H1 (cell line): Measurements from ENCODE around the gene SMIM32. TPM values are rescaled to one million over a fixed set of nuclear protein-coding genes. Genes with fewer than 3 reads are reported as not detected.

ENCODE experiments used
- CTCF ChIA-PET: fragments of 300-600 bp; sonication (Branson Sonifier 250); formaldehyde crosslinking; loops from one replicate; lab custom pipeline; 2021; ENCODE audit not compliant: partially characterized antibody; lab: Charles Lee
- POLR2A ChIA-PET: fragments of 300-600 bp; sonication (Branson Sonifier 250); formaldehyde crosslinking; loops from one replicate; lab custom pipeline; 2021; ENCODE audit warnings: inconsistent platforms; ENCODE audit not compliant: partially characterized antibody; lab: Charles Lee
- DNase-seq, 2 experiments: peaks; one replicate each; pipeline versions ENCODE4 v3.0.0 to v3.0.0-alpha.2; 2010 to 2022; ENCODE audit warnings: low spot score in 2 of 2, low read depth in 1 of 2, mixed read lengths in 1 of 2
- FAIRE-seq: peaks from 2 replicates; lab custom pipeline; 2011; peaks lifted over from hg19 to GRCh38; lab: Jason Lieb, UNC
- H2AFZ ChIP-seq: 2 replicates; pipeline ENCODE4 v1.8.1; 2012; ENCODE audit warnings: low read length, inconsistent platforms
- H2AK5ac ChIP-seq: 2 replicates; pipeline ENCODE4 v1.6.1; 2013; ENCODE audit warnings: low read depth, low read length
- H2BK120ac ChIP-seq: replicated peaks from 2 replicates; pipeline ENCODE3; 2013; ENCODE audit warnings: low read depth, low read length, inconsistent platforms
- H2BK12ac ChIP-seq: 2 replicates; pipeline ENCODE4 v1.6.1; 2013; ENCODE audit warnings: low read depth, low read length
- H2BK15ac ChIP-seq: 2 replicates; pipeline ENCODE4 v1.6.1; 2013; ENCODE audit warnings: low read length
- H2BK20ac ChIP-seq: 2 replicates; pipeline ENCODE4 v1.6.1; 2013; ENCODE audit warnings: low read length
- H2BK5ac ChIP-seq: 2 replicates; pipeline ENCODE4 v1.6.1; 2013; ENCODE audit warnings: low read depth, low read length
- H3K14ac ChIP-seq: 2 replicates; pipeline ENCODE4 v1.6.1; 2013; ENCODE audit warnings: inconsistent platforms; ENCODE audit not compliant: insufficient read length
- H3K18ac ChIP-seq: 2 replicates; pipeline ENCODE4 v1.6.1; 2013; ENCODE audit warnings: low read length; ENCODE audit errors: extremely low read depth
- H3K23ac ChIP-seq: 2 replicates; pipeline ENCODE4 v1.6.1; 2013; ENCODE audit warnings: inconsistent platforms; ENCODE audit not compliant: insufficient read length
- H3K23me2 ChIP-seq: 2 replicates; pipeline ENCODE4 v1.6.1; 2013; ENCODE audit warnings: low read depth, low read length
- H3K27ac ChIP-seq: 2 replicates; pipeline ENCODE4 v1.6.1; 2011; ENCODE audit warnings: low read depth, low read length, inconsistent platforms
- H3K27me3 ChIP-seq, 4 experiments: replicated peaks in 1 of 4; 1 replicate in 1 of 4; 2 replicates in 3 of 4; pipeline versions ENCODE4 v1.6.1 to v1.8.1; 2011 to 2013; ENCODE audit warnings: low read length in 3 of 4, mild to moderate bottlenecking in 3 of 4, inconsistent platforms in 2 of 4, mixed read lengths in 2 of 4, moderate library complexity in 1 of 4; ENCODE audit not compliant: control insufficient read depth in 3 of 4, insufficient read depth in 3 of 4; ENCODE audit errors: extremely low read depth in 1 of 4
- H3K36me3 ChIP-seq, 4 experiments: 2 replicates each; pipeline versions ENCODE4 v1.6.1 to v1.8.1; 2011 to 2013; ENCODE audit warnings: mild to moderate bottlenecking in 4 of 4, low read length in 3 of 4, moderate library complexity in 2 of 4, control low read depth in 1 of 4, inconsistent platforms in 1 of 4; ENCODE audit not compliant: insufficient read depth in 4 of 4, control insufficient read depth in 2 of 4
- H3K4ac ChIP-seq: replicated peaks from 2 replicates; pipeline ENCODE3; 2013; ENCODE audit warnings: low read length, low read depth, mixed read lengths, inconsistent platforms; ENCODE audit not compliant: insufficient read length
- H3K4me1 ChIP-seq, 4 experiments: replicated peaks in 1 of 4; 1 replicate in 1 of 4; 2 replicates in 3 of 4; pipeline versions ENCODE4 v1.6.1 to v1.8.1; 2011 to 2013; ENCODE audit warnings: low read length in 3 of 4, inconsistent platforms in 2 of 4, mixed read lengths in 1 of 4; ENCODE audit not compliant: insufficient read depth in 4 of 4, control insufficient read depth in 3 of 4
- H3K4me2 ChIP-seq, 2 experiments: 2 replicates each; pipeline versions ENCODE4 v1.6.1 to v1.8.1; 2011 to 2013; ENCODE audit warnings: low read depth in 2 of 2, low read length in 2 of 2, control low read depth in 1 of 2, inconsistent platforms in 1 of 2, mild to moderate bottlenecking in 1 of 2; ENCODE audit not compliant: insufficient read depth in 1 of 2
- H3K4me3 ChIP-seq, 4 experiments: fragments of 200-600, 300-600 bp in 1 of 4; sonication (generic), shearing (Covaris generic), sonication (Bioruptor Twin) in 1 of 4; 2 replicates each; pipeline versions ENCODE4 v1.5.1 to v1.8.1; 2011 to 2016; ENCODE audit warnings: low read length in 4 of 4, low read depth in 3 of 4, control low read depth in 2 of 4, inconsistent platforms in 2 of 4, mild to moderate bottlenecking in 2 of 4, mixed read lengths in 1 of 4, moderate library complexity in 1 of 4; ENCODE audit not compliant: insufficient read depth in 2 of 4; ENCODE audit errors: extremely low read depth in 1 of 4
- H3K56ac ChIP-seq: replicated peaks from 2 replicates; pipeline ENCODE3; 2013; ENCODE audit warnings: low read depth, mild to moderate bottlenecking, mixed read lengths, low read length, inconsistent platforms; ENCODE audit not compliant: insufficient read length
- H3K79me1 ChIP-seq: 2 replicates; pipeline ENCODE4 v1.6.1; 2013; ENCODE audit warnings: low read depth, low read length, control low read depth
- H3K79me2 ChIP-seq, 2 experiments: 2 replicates each; pipeline versions ENCODE4 v1.6.1 to v1.8.1; 2012 to 2013; ENCODE audit warnings: low read length in 2 of 2, mild to moderate bottlenecking in 2 of 2, inconsistent platforms in 1 of 2; ENCODE audit not compliant: insufficient read depth in 2 of 2, control insufficient read depth in 1 of 2
- H3K9ac ChIP-seq, 4 experiments: replicated peaks in 1 of 4; 1 replicate in 1 of 4; 2 replicates in 3 of 4; pipeline versions ENCODE4 v1.6.1 to v1.8.1; 2011 to 2013; ENCODE audit warnings: low read depth in 3 of 4, low read length in 3 of 4, control low read depth in 2 of 4, mild to moderate bottlenecking in 2 of 4, moderate library complexity in 2 of 4, inconsistent platforms in 1 of 4; ENCODE audit errors: extremely low read depth in 1 of 4
- H3K9me3 ChIP-seq, 2 experiments: 2 replicates each; pipeline versions ENCODE4 v1.6.1 to v1.8.1; 2012 to 2013; ENCODE audit warnings: mild to moderate bottlenecking in 2 of 2, moderate library complexity in 2 of 2, control low read depth in 1 of 2, inconsistent platforms in 1 of 2, low read depth in 1 of 2, low read length in 1 of 2, mixed read lengths in 1 of 2; ENCODE audit not compliant: insufficient read depth in 2 of 2
- H4K20me1 ChIP-seq, 2 experiments: replicated peaks in 1 of 2; 2 replicates each; pipeline versions ENCODE3 to v1.8.1; 2011 to 2013; ENCODE audit warnings: inconsistent platforms in 2 of 2, low read length in 2 of 2, mild to moderate bottlenecking in 1 of 2; ENCODE audit not compliant: insufficient read depth in 2 of 2, control insufficient read depth in 1 of 2
- H4K5ac ChIP-seq: 2 replicates; pipeline ENCODE4 v1.6.1; 2013; ENCODE audit warnings: low read length, low read depth, mixed read lengths, inconsistent platforms; ENCODE audit not compliant: insufficient read length
- H4K8ac ChIP-seq: 2 replicates; pipeline ENCODE4 v1.8.0; 2013; ENCODE audit warnings: mild to moderate bottlenecking, moderate library complexity, low read length, inconsistent platforms; ENCODE audit not compliant: insufficient read depth; ENCODE audit errors: extremely low read depth
- H4K91ac ChIP-seq: replicated peaks from 2 replicates; pipeline ENCODE3; 2013; ENCODE audit warnings: low read length, mixed read lengths, inconsistent platforms; ENCODE audit not compliant: insufficient read length
- CBX8 ChIP-seq: fragments of 300-800, 300-1000 bp; sonication (generic); IDR thresholded peaks from 2 replicates; pipeline ENCODE4 v1.7.1; 2016; ENCODE audit warnings: low read depth, low read length, borderline replicate concordance
- HDAC6 ChIP-seq: IDR thresholded peaks from one replicate; pipeline ENCODE4 v1.7.1; 2012; ENCODE audit warnings: low read depth, mild to moderate bottlenecking, inconsistent platforms, low read length, moderate library complexity
- PHF8 ChIP-seq: fragments of 200-600 bp; sonication (generic); conservative IDR thresholded peaks from 2 replicates; pipeline ENCODE4 v1.7.1; 2012; ENCODE audit warnings: low read depth, mild to moderate bottlenecking, inconsistent platforms, low read length, moderate library complexity
- WGBS, 2 experiments: shearing (Covaris generic) in 1 of 2; methylation state at CpG; one replicate each; pipeline versions ENCODE4 v1.1.6 to v1.1.7; 2013 to 2015; ENCODE audit warnings: low lambda C conversion rate in 2 of 2, mixed read lengths in 2 of 2, inconsistent platforms in 1 of 2, low coverage in 1 of 2, missing lambda C conversion rate in 1 of 2; ENCODE audit not compliant: insufficient replicate concordance in 2 of 2, insufficient coverage in 1 of 2, insufficient read length in 1 of 2; ENCODE audit errors: extremely low coverage in 1 of 2, missing lambda C conversion rate in 1 of 2; 5-methylcytosine and 5-hydroxymethylcytosine counted together
- polyA plus RNA-seq, 7 experiments: library from polyadenylated mRNA; depleted of rRNA in 3 of 7; stranded (reverse) in 5 of 7; unstranded in 2 of 7; fragments of >200 nt in 5 of 7; fragments of 200-250 nt in 2 of 7; gene quantifications; 1 replicate in 5 of 7; 2 replicates in 1 of 7; 4 replicates in 1 of 7; pipeline versions ENCODE4 v1.2.1 to v1.2.3, GENCODE V29; 2011 to 2013; ENCODE audit warnings: missing spikeins in 2 of 7, mixed read lengths in 2 of 7
- total RNA-seq: library from RNA; stranded (reverse); fragmentation: NEBNext Ultra II Directional; extraction: Animal tissue kit (Norgen Biotek cat#: 25700); gene quantifications from 2 replicates; pipeline ENCODE4 v1.2.1, GENCODE V29; 2021

SMIM32 gene
- total and polyA plus RNA-seq, 2 of the 8 experiments (the other 6 are each of a cell fraction or from before 2014, with no cell fraction given), result 0.09 to 0.22 TPM

GRCh38 chr5:136235321-136235720 is 42.4 kb upstream of the SMIM32 start:
- Histone ChIP-seq H4K20me1 (no peaks in the 10 kb centered on the region), H3K79me1 (no peaks in the 10 kb centered on the region), H2BK12ac (no peak overlapping the region), H3K4me1 (peaks cover 0 to 13% (median 0%) of the 10 kb centered on the region in 4 experiments; a peak in 2 of 7 replicates), H2BK20ac (no peak overlapping the region), H3K27me3 (no peaks in the 10 kb centered on the region; a peak in 1 of 7 replicates), H3K79me2 (no peaks in the 10 kb centered on the region), H3K23me2 (no peaks in the 10 kb centered on the region), H3K23ac (no peak overlapping the region), H2AK5ac (no peak overlapping the region), H3K27ac (no peak overlapping the region), H3K14ac (no peak overlapping the region), H3K9me3 (no peaks in the 10 kb centered on the region), H4K5ac (no peak overlapping the region), H2BK15ac (no peak overlapping the region), H3K18ac (no peak overlapping the region), H3K56ac (no peak overlapping the region), H2BK5ac (no peak overlapping the region), H3K4ac (no peak overlapping the region), H3K36me3 (no peaks in the 10 kb centered on the region), H4K8ac (no peak overlapping the region), H2AFZ (no peak overlapping the region), H3K4me2 (no peak overlapping the region), H2BK120ac (no peak overlapping the region), H3K9ac (no peak overlapping the region), H4K91ac (no peak overlapping the region), H3K4me3 (no peak overlapping the region)
- FAIRE-seq (no peak), DNase-seq (no peak)
- WGBS, 2 experiments, result 77% methylated on average over 1 of the region's 1 CpG; no CpG with 5 or more reads in 1 of the 2 experiments
- ChIA-PET POLR2A (no interaction called here), CTCF (interaction anchor here (0.8 to 0.9 kb wide), 2 partner anchors 14 to 989 kb away, joined by 3 to 4 read pairs; no protein-coding TSS in a partner anchor)
- TF ChIP-seq CBX8 (no peak), HDAC6 (no peak), PHF8 (no peak)
